Nephron progenitor cell (in vitro differentiated cells): ENCODE results near the gene RBM38.
A peak's percentile ranks its signal among the peaks of the same experiment; 100 is the strongest.

Source experiments
- DNase-seq: peaks from one replicate; pipeline ENCODE4 v3.0.0; 2021
- H3K27ac Mint-ChIP-seq: 2 replicates; pipeline ENCODE4 v1.8.0; 2021; ENCODE audit warnings: mild to moderate bottlenecking, moderate library complexity, mixed read lengths
- H3K27me3 Mint-ChIP-seq: 2 replicates; pipeline ENCODE4 v1.8.0; 2021; ENCODE audit warnings: mild to moderate bottlenecking, low read depth, mixed read lengths; ENCODE audit not compliant: poor library complexity
- H3K36me3 Mint-ChIP-seq: 2 replicates; pipeline ENCODE4 v1.8.0; 2021; ENCODE audit warnings: low read depth, mixed read lengths
- H3K4me1 Mint-ChIP-seq: 2 replicates; pipeline ENCODE4 v1.8.0; 2021; ENCODE audit warnings: mixed read lengths
- H3K4me3 Mint-ChIP-seq: 2 replicates; pipeline ENCODE4 v1.8.0; 2021; ENCODE audit warnings: mild to moderate bottlenecking, moderate library complexity, mixed read lengths
- H3K9me3 Mint-ChIP-seq: 2 replicates; pipeline ENCODE4 v1.8.0; 2021; ENCODE audit warnings: mild to moderate bottlenecking, moderate library complexity, mixed read lengths
- CTCF ChIP-seq: fragments of 200-600 bp; sonication (generic); IDR thresholded peaks from 2 replicates; pipeline ENCODE4 v1.5.0; 2021; ENCODE audit warnings: antibody characterized with exemption

RBM38 gene

DNA sequence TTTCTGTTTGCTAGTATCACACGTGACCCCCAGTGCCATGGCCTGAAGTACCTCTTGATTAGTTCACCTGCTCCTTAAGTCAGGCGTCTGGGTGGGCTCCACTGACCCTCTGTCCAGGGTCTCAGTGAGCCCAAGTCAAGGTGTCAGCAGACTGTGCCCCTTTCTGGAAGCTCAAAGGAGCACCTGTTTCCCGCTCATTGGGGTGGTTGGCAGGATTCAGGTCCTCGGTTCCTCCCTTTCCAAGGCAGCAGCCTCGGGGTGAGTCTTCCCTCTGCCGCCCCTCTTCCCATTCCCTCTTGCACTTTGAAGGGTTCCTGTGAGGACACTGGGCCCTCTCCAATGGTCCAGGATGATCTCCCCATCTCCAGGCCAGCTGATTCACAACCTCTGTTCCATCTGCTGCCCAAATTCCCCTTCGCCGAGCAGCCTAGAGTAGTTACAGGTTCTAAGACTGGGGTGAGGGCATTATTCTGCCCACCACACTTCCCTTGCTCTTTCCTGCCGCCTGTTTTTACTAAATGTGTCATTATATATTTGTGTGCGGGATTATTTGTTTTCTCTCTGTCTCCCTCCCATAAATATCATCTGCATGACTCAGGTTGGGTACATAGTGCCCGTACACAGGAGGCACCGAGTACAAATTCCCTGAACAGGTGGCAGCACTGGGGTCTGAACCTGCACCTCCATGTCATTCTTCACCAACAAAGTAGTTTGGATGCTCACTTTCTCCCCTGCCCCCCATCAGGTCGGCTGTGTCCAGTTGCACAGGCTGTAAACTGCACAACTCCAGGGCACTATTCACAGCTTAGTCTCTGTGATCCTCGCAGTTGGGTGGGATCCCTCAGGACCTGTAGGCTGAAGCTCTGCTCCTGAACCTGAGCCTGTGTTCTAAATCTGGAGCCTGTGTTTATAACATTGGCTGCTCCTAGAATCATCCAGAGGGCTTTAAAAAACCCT, 58.5 kb downstream of the RBM38 start:
- peaks cover 19% of the 10 kb centered on the region for H3K27me3 Mint-ChIP-seq
- DNase-seq: no peak
- H3K36me3 Mint-ChIP-seq: no peaks in the 10 kb centered on the region
- peaks cover 51% of the 10 kb centered on the region for H3K4me1 Mint-ChIP-seq
- H3K4me3 Mint-ChIP-seq: no peak overlapping the region
- no peak for TF ChIP-seq CTCF
- peaks cover 5% of the 10 kb centered on the region for H3K9me3 Mint-ChIP-seq
- peak overlapping the region; percentile 77 for H3K27ac Mint-ChIP-seq

DNA sequence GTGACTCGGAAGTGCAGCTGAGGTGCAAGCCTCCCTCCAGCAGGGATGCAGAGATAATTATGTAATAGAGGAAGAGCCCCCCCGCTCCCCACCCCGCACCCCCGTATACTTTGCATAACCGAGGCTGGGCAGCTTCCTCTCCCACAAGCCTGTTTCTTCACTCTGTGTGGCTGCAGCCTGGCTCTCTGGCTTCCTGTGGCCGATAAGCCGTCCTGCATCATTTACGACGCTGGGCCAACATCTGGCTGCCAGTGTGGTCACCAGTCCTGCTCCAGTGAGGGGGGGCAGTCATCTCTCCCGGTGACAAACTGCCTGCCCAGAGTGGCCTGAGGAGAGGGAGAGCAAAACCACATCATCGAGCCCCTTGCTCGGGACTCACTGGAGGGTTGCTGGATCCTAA, 59.2 kb downstream of the RBM38 start:
- Mint-ChIP-seq H3K4me3 (no peak overlapping the region), H3K36me3 (no peaks in the 10 kb centered on the region), H3K4me1 (peaks cover 51% of the 10 kb centered on the region), H3K9me3 (peaks cover 3% of the 10 kb centered on the region), H3K27ac (no peak overlapping the region), H3K27me3 (peaks cover 23% of the 10 kb centered on the region)
- peak; percentile 49 for DNase-seq
- TF ChIP-seq CTCF: no peak

DNA sequence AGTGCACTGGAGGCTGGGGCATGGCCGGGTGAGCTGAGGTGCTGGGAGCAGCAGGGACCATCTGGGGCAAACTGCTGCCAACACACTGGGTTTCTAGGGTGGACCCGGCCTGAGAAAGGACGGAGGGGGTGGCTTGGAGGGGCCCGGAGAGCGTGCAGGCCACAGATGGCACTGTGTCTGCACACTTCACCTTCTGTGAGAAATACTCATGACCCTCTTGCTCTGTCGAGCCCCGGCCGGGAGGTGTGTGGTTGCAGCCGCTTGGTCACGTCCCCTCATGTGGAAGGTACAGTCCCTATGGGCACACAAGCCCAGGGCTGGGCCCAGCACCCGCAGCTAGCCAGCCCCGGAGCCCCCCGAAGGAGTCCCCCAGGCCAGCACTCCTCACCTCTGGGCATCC, 59.7 kb downstream of the RBM38 start:
- no peak for TF ChIP-seq CTCF
- no peak for DNase-seq
- Mint-ChIP-seq H3K27ac (no peak overlapping the region), H3K4me1 (peaks cover 51% of the 10 kb centered on the region), H3K4me3 (no peak overlapping the region), H3K36me3 (no peaks in the 10 kb centered on the region), H3K9me3 (no peaks in the 10 kb centered on the region), H3K27me3 (peaks cover 26% of the 10 kb centered on the region)

GRCh38 chr20:57451431-57451794, 60.2 kb downstream of the RBM38 start:
- Mint-ChIP-seq H3K4me3 (no peak overlapping the region), H3K27ac (peak overlapping the region; percentile 41), H3K9me3 (no peaks in the 10 kb centered on the region), H3K4me1 (peaks cover 49% of the 10 kb centered on the region), H3K36me3 (no peaks in the 10 kb centered on the region), H3K27me3 (peaks cover 24% of the 10 kb centered on the region)
- no peak for DNase-seq
- no peak for TF ChIP-seq CTCF

GRCh38 chr20:57451795-57452661, 60.8 kb downstream of the RBM38 start:
- no peak overlapping the region for H3K4me3 Mint-ChIP-seq
- no peaks in the 10 kb centered on the region for H3K9me3 Mint-ChIP-seq
- H3K36me3 Mint-ChIP-seq: no peaks in the 10 kb centered on the region
- no peak for TF ChIP-seq CTCF
- DNase-seq: no peak
- peaks cover 43% of the 10 kb centered on the region for H3K4me1 Mint-ChIP-seq
- H3K27ac Mint-ChIP-seq: peak overlapping the region; percentile 52
- peaks cover 22% of the 10 kb centered on the region for H3K27me3 Mint-ChIP-seq
